GM12892 (cell line): ENCODE measurements around the gene RCC2.

Source experiments
- POLR2A ChIP-seq: IDR thresholded peaks from 2 replicates; pipeline ENCODE4 v1.6.1; 2011; ENCODE audit warnings: low read depth, low read length, control low read depth
- POLR2AphosphoS5 ChIP-seq: IDR thresholded peaks from 2 replicates; pipeline ENCODE4 v1.6.1; 2011; ENCODE audit warnings: low read depth, low read length, control low read depth
- TAF1 ChIP-seq: IDR thresholded peaks from 2 replicates; pipeline ENCODE4 v1.6.1; 2011; ENCODE audit warnings: low read depth, mild to moderate bottlenecking, control low read depth, low read length, borderline replicate concordance

DNA sequence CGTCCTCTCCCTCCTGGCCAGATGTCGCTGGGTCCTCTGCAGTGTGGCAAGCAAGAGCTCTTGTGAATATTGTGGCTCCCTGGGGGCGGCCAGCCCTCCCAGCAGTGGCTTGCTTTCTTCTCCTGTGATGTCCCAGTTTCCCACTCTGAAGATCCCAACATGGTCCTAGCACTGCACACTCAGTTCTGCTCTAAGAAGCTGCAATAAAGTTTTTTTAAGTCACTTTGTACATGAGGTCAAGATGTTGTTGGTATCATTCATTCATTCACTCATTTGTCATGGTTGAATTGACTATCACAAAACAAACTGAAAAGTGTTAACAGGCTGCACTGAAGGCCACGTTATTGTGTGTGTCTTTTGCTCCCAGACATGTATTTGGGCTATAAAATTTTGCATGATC is 75.7 kb downstream of the RCC2 start:
- TF ChIP-seq POLR2A (no peak), POLR2AphosphoS5 (no peak), TAF1 (no peak)
